DOHH2 (cell line): ENCODE data around the gene DCXR.

ENCODE experiments used
- H3F3A ChIP-seq: fragments of 200-600 bp; sonication (generic), shearing (Covaris generic); 2 replicates; pipeline ENCODE4 v1.6.0; 2016; ENCODE audit warnings: antibody characterized with exemption, mild to moderate bottlenecking; ENCODE audit not compliant: control insufficient read depth, insufficient read depth
- H3K27ac ChIP-seq: fragments of 200-600 bp; sonication (generic); 2 replicates; pipeline ENCODE4 v1.5.1; 2014; ENCODE audit warnings: low read depth, mild to moderate bottlenecking, low read length, moderate library complexity
- H3K27me3 ChIP-seq: fragments of 200-600 bp; sonication (generic); 2 replicates; pipeline ENCODE4 v1.6.1; 2014; ENCODE audit warnings: mild to moderate bottlenecking, low read length, mixed read lengths; ENCODE audit not compliant: control insufficient read depth
- H3K36me3 ChIP-seq: fragments of 200-600 bp; sonication (generic); 2 replicates; pipeline ENCODE4 v1.6.1; 2014; ENCODE audit warnings: mild to moderate bottlenecking, low read length, moderate library complexity, mixed read lengths; ENCODE audit not compliant: control insufficient read depth
- H3K4me1 ChIP-seq: fragments of 200-600 bp; sonication (generic); 2 replicates; pipeline ENCODE4 v1.6.1; 2014; ENCODE audit warnings: mild to moderate bottlenecking, low read length, mixed read lengths; ENCODE audit not compliant: control insufficient read depth
- H3K4me2 ChIP-seq: fragments of 200-600 bp; sonication (generic); 2 replicates; pipeline ENCODE4 v1.6.0; 2014; ENCODE audit warnings: mild to moderate bottlenecking, low read length, moderate library complexity
- H3K4me3 ChIP-seq: fragments of 200-600 bp; sonication (generic); 2 replicates; pipeline ENCODE4 v1.5.1; 2014; ENCODE audit warnings: mild to moderate bottlenecking, low read length, mixed read lengths
- H3K79me2 ChIP-seq: fragments of 200-600 bp; sonication (generic); 2 replicates; pipeline ENCODE4 v1.6.1; 2014; ENCODE audit warnings: mild to moderate bottlenecking, low read length, mixed read lengths; ENCODE audit not compliant: control insufficient read depth
- H3K9me2 ChIP-seq: fragments of 200-600 bp; sonication (generic); replicated peaks from 2 replicates; pipeline ENCODE4 v1.6.1; 2014; ENCODE audit warnings: mild to moderate bottlenecking, low read length, mixed read lengths; ENCODE audit not compliant: control insufficient read depth
- H3K9me3 ChIP-seq: fragments of 200-600 bp; sonication (generic); 2 replicates; pipeline ENCODE4 v1.6.1; 2014; ENCODE audit warnings: antibody characterized with exemption, low read length, mixed read lengths; ENCODE audit not compliant: control insufficient read depth, insufficient read depth
- H4K20me1 ChIP-seq: fragments of 200-600 bp; sonication (generic); 2 replicates; pipeline ENCODE4 v1.6.0; 2014; ENCODE audit warnings: low read depth, mild to moderate bottlenecking, antibody characterized with exemption, low read length, moderate library complexity; ENCODE audit not compliant: control insufficient read depth, insufficient read depth
- CTCF ChIP-seq: fragments of 200-600 bp; sonication (generic); IDR thresholded peaks from one replicate; pipeline ENCODE4 v1.5.1; 2014; ENCODE audit warnings: antibody characterized with exemption, mild to moderate bottlenecking, low read depth, low read length; ENCODE audit not compliant: poor library complexity, severe bottlenecking
- EZH2phosphoT487 ChIP-seq: fragments of 200-600 bp; sonication (generic); IDR thresholded peaks from 2 replicates; pipeline ENCODE4 v1.6.1; 2017; ENCODE audit warnings: borderline replicate concordance, mild to moderate bottlenecking, antibody characterized with exemption, low read length, moderate library complexity, mixed read lengths

The DCXR gene

GRCh38 chr17:82003411-82004381 lies 33.8 kb downstream of the DCXR start:
- no peaks in the 10 kb centered on the region for H3K79me2 ChIP-seq
- H3K4me3 ChIP-seq = no peak overlapping the region
- H4K20me1 ChIP-seq = no peaks in the 10 kb centered on the region
- no peaks in the 10 kb centered on the region for H3F3A ChIP-seq
- no peaks in the 10 kb centered on the region for H3K9me2 ChIP-seq
- no peak for TF ChIP-seq CTCF
- no peak for TF ChIP-seq EZH2phosphoT487
- H3K27me3 ChIP-seq = no peaks in the 10 kb centered on the region
- H3K4me2 ChIP-seq = no peak overlapping the region
- H3K9me3 ChIP-seq = no peaks in the 10 kb centered on the region
- no peaks in the 10 kb centered on the region for H3K4me1 ChIP-seq
- no peak overlapping the region for H3K27ac ChIP-seq
- H3K36me3 ChIP-seq = no peaks in the 10 kb centered on the region

DNA sequence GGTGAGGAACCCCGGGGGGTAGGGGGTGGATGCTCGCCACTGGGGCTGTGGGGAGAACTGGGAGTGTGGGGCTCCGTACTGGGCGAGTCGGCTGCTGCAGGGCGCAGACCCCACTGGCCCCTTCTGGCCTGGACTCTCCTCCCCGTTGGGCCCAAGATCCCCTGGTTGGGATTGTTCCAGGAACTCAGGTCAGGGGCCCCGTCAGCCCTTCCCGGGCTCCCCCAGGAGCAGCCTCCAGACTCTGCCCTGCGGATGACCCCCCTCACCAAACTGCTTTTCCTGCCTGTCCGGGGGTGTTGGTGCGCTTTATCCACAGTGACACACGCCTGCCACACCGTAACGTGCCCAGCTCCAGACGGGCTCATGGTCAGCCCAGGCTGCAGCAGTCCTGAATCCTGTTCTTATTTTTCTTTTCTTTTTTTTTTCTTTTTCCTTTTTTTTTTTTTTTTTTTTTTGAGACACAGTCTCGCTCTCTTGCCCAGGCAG lies 35.9 kb downstream of the DCXR start:
- Histone ChIP-seq H3K4me3 (no peak overlapping the region), H3K9me3 (no peaks in the 10 kb centered on the region), H4K20me1 (no peaks in the 10 kb centered on the region), H3K4me1 (no peaks in the 10 kb centered on the region), H3K36me3 (no peaks in the 10 kb centered on the region), H3K79me2 (no peaks in the 10 kb centered on the region), H3K27ac (no peak overlapping the region), H3K4me2 (no peak overlapping the region), H3K27me3 (no peaks in the 10 kb centered on the region), H3K9me2 (no peaks in the 10 kb centered on the region), H3F3A (no peaks in the 10 kb centered on the region)
- no peak for TF ChIP-seq CTCF
- no peak for TF ChIP-seq EZH2phosphoT487

GRCh38 chr17:82000803-82001570 lies 36.5 kb downstream of the DCXR start:
- no peak overlapping the region for H3K4me2 ChIP-seq
- H3K36me3 ChIP-seq = no peaks in the 10 kb centered on the region

More at GRCh38 chr17:82000803-82001570, 36.5 kb downstream of the DCXR start:
- Histone ChIP-seq H4K20me1 (no peaks in the 10 kb centered on the region), H3K9me2 (no peaks in the 10 kb centered on the region), H3K4me1 (no peaks in the 10 kb centered on the region), H3K9me3 (no peaks in the 10 kb centered on the region), H3K27ac (no peak overlapping the region), H3K27me3 (no peaks in the 10 kb centered on the region), H3K79me2 (no peaks in the 10 kb centered on the region), H3K4me3 (no peak overlapping the region), H3F3A (no peaks in the 10 kb centered on the region)
- TF ChIP-seq EZH2phosphoT487 (no peak), CTCF (no peak)
